HG03432 (cell line): ENCODE measurements around the gene EHD3.

Source experiments
- ATAC-seq: cut with Tn5 transposase; IDR thresholded peaks from one replicate; pipeline ENCODE4 v1.9.1; 2021; ENCODE audit warnings: mild to moderate bottlenecking, moderate library complexity; ENCODE audit not compliant: unreplicated experiment

The EHD3 gene

DNA sequence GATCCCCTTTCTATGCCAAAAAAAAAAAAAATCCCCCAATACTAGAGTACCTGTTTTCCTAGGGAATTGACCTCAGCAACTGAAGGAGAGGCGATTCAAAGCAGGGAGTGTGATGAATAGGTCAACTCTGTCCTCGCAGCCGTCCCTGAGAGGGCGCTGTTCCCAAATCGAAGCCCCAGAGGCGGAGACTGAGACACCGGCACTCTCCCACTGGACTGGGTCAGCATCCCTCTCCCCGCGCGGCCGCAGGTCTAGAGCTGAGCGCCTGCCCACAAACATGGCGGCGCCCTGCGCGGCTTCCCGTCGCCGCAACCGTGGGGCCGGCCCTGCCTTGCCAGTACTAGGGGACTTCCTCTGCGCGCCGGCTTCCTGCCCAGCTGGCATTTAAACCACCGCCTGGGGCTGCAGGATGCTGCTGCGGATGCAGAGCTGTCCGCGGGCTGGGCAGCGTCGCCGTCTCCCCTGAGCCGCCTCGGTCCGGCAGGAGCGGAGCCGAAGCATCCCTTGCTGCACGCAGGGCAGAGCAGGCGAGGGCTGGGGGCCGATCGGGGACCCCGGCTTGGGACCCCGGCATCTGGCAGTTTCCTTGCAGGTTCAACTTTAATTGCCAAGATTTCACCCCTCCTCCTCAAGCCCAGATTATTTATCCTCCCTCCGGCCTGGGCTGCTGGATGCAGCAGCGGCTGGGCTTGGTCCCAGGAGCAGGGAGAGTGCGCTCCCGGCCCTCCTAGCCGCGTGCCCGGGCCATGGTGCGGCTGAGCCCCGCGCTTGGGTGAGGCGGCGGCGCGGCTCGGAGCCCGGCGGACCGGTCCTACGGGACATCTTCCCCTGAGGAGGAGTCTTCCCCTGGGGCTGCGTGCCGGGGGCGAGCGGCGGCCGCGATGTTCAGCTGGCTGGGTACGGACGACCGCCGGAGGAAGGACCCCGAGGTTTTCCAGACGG is at the start of gene EHD3:
EHD3 (plus strand) TSS at position 412 of the 942 bp plus-strand sequence; CDS start at position 882, 470 bp downstream.
- peak; percentile 98 for ATAC-seq

GRCh38 chr2:31187166-31187565 is 46.8 kb upstream of the EHD3 start:
- no peak for ATAC-seq

DNA sequence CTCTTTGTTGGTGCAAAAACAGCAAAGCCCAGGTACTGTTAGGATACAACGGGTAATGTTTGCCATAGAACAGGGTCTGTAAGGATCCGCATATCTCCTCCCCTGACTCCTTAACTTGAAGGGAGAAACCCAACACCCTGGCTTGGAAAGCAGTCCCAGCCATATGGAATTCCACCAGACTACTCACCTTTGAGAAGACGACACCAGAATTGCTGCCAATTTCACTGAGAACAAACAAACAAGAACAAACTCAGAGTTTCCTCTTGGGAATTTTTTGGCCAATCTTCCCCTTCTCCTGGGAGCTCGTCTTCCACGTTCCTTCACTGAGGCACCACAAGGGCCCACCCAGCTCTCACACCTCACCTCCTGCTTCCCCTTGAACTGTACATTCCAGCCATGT is 45.8 kb upstream of the EHD3 start:
- ATAC-seq, result no peak

DNA sequence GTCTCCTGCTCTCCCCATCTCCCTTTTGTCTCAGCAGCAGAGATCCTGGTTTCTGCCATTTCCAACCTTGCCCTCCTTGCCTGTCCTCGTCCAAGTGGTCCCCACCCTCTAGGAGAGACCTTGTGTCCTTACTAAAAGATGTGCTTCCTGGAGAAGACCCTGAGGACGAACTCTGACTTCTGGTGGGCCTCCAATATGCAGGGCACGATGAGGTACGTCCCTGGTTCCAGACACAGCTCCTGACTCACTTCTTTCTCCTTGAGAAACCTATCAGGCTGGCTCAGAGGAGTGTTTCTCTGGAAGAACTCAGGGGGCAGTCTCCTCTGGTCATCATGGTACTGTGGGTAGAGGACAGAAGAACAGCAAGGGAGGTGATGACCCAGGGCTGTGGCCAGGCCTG is 44.8 kb upstream of the EHD3 start:
- no peak for ATAC-seq

- ATAC-seq, result no peak
Measured at GRCh38 chr2:31190188-31190587, 43.8 kb upstream of the EHD3 start.

DNA sequence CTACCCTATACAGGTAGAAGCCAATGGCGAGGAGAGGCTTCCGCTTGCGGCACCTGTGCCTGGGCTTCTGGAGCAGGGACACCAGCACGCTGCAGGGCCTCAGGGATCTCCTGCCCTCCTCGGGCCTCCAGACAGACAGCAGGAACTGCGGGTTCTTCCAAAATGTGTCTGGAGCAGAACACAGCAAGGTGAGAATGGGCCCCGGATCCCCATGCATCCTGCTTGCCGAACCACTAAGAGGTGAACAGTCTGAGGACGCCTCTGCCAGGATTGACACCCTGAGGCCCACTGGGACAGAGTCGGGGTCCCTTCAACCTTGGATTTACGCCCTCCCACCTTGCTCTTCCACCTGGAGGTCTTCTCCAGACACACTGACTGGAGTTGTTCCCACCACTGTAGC is 42.0 kb upstream of the EHD3 start:
- no peak for ATAC-seq

DNA sequence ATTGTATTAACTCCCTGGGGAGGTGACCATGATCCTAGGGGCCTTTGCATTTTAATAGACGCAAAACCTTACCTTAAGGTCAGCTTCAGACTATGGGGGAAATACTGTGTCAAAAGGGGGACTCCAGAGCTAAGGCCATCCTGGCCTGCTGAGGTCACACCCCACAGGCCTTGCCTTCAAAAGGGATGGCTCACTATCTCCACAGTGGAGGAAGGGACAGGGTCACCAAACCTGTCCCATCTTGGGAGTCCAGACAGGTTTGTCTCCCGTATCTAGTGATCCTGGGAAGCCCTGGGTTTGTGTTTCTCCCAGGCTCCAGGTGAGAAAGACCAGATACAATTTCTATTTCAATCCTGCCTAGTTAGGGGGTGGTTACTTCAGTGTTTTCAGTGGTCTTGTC is 41.6 kb upstream of the EHD3 start:
- no peak for ATAC-seq

GRCh38 chr2:31192851-31193392 is 41.0 kb upstream of the EHD3 start:
- no peak for ATAC-seq

- ATAC-seq, result no peak
Measured at GRCh38 chr2:31193806-31194205, 40.1 kb upstream of the EHD3 start.

- ATAC-seq, result no peak
Measured at GRCh38 chr2:31196622-31197021, 37.3 kb upstream of the EHD3 start.

DNA sequence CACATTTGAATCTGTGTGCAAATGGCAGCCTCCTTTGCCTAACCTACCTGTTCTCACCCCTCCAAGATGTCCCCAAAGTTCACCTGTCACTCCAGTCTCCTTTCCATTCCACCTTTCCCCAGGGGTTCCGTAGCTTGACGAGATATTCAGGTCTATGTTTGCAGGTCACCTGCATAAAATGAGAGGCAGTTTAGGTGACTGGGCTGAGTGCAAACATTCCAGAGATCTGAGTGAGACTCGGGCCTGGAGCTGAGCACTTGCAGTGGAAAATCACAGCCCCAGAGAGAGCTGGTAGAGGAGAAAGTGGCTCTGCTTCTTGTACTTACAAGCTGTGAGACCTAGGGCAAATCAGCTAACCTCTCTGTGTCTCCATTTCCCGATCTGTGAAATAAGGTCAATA is 36.8 kb upstream of the EHD3 start:
- ATAC-seq, result no peak

DNA sequence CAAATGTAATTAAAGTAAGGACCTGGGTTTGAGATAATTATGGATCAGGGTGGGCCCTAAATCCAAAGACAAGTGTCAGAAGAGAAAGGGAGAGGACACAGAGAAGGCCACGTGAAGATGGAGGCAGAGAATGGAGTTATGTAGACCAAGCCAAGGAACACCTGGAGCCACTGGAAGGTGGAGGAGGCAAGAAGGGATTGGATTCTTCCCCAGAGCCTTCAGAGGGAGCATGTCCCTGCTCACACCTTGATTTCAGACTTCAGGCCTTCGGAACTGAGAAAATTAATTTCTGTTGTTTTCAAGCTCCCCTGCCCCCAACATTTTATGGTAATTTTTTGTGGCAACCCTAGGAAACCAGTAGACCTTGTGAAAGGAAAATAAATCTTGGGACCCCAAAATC is 36.3 kb upstream of the EHD3 start:
- ATAC-seq, result no peak

DNA sequence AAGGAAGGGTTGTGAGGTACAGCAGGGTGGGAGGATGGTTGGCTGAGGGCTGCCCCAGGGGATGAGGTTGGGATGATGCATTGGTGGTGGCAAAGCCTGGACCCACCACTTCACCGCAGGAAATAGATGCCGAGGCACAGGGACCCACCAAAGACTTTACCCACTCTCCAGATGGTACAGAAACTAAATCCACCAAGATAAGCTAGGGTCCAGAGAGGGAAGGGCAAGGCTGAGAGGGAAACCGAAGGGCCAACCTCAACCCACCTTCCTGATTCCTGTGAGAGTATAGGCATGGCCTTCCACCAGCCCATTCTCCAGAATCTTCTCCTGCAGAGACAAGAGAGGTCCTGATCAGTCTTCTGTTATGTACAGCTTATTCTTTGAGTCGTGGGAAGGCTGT is 34.7 kb upstream of the EHD3 start:
- no peak for ATAC-seq

DNA sequence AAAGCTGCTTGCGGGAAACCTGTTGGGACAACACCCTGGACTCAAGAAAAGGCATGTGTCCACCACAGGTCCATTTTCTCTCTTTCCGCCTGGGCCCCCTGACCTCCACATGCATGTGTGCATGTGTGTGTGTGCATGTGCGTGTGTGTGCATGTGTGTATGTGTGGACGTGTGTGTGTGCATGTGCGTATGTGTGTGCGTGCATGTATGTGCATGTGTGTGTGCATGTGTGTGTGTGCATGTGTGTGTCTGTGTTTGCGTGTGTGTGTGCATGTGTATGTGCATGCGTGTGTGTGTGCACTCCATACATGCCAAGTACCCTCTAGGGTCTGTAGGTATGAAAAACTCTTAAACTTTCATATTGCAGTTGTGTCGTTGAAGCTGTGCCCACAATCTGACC is 33.0 kb upstream of the EHD3 start:
- ATAC-seq, result no peak

DNA sequence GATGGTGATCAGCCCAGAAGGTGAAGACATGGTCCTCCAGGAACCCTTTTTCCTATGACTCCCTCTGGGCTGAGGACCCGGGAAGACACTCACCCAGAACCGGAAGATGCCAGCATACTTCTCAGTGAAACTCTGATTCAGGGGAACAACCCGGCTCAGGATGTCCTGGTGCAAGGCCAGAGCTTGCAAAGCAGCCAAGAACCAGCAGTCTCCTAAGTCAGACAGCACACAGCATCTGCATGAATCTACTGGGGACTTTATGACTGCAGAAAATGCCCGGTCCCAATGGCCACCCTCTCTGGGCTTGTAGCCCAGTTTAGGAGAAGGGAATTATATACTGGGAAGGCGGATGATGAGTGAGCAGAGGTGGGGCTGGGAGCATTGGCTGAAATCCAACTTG is 31.9 kb upstream of the EHD3 start:
- ATAC-seq, result no peak

DNA sequence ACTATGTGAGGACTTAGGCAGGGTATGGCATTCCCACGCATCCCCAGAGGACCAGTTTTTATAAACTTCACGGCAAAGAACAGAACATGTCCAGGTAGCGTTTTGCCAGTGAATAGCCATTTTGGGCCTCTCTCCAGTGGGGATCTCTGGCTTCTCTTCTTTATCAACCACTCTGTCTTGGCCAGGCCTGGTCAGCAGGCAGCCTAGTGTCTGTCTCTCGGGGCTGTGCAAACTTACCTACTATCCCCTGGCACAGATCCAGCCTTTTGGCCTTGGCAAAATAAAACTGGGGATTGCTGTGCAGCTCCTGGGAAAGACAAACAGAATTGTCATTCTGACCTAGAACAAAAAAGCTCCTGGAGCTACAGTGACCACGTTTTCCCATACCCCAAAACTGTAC is 31.1 kb upstream of the EHD3 start:
- ATAC-seq, result no peak

- no peak for ATAC-seq
Measured at GRCh38 chr2:31203916-31204315, 30.0 kb upstream of the EHD3 start.

DNA sequence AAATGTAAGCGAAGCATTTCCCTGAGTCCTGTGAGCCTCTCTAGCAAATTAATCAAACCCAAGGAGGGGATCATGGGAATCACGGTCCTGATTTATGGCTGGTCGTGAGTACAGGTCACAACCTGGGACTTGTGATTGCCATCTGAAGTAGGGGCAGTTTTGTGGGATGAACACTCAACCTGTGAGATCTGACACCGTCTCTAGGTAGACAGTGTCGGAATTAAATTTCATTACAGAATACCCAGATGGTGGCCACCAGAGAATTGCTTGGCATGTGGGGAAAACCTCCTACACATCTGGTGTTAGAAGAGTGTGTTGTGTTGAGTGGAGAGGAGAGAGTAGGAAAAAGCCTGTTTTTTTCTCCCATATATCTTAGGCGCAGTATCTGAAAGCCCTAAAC is 29.2 kb upstream of the EHD3 start:
- ATAC-seq, result no peak

GRCh38 chr2:31205186-31205585 is 28.8 kb upstream of the EHD3 start:
- no peak for ATAC-seq

GRCh38 chr2:31205613-31206012 is 28.3 kb upstream of the EHD3 start:
- no peak for ATAC-seq

- no peak for ATAC-seq
Measured at GRCh38 chr2:31207790-31208189, 26.2 kb upstream of the EHD3 start.

- no peak for ATAC-seq
Measured at GRCh38 chr2:31208240-31208639, 25.7 kb upstream of the EHD3 start.
